ENCODE data around the gene C3. TPM values are rescaled to one million over a fixed set of nuclear protein-coding genes. Genes with fewer than 3 reads are reported as not detected.

Gene C3
- total and polyA plus RNA-seq, 2 of the 13 experiments (the other 11 are each of a cell fraction or from before 2014, with no cell fraction given), result 1,455 to 6,272 TPM

DNA sequence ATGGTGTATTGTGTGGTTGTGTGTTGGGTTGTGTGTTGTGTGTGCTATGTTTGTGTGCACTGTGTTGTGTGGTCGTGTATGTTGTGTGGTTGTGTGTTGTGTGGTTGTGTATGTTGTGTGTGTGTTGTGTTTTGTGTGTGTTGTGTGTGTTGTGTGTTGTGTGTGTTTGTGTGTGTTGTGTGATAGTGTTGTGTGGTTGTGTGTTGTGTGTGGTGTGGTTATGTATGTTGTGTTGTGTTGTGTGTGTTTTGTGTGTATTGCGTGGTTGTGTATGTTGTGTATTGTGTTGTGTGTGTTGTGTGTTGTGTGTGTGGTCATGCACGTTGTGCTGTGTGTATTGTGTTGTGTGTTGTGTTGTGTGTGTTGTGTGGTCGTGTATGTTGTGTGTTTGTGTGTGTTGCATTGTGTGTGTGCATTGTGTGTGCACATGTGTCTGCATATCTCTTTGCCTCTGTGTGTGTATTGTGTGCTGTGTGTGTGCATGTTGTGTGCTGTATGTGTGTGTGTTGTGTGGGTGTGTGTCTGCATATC, 2.9 kb downstream of the C3 start (continued):
- TF ChIP-seq, protein P1, sequence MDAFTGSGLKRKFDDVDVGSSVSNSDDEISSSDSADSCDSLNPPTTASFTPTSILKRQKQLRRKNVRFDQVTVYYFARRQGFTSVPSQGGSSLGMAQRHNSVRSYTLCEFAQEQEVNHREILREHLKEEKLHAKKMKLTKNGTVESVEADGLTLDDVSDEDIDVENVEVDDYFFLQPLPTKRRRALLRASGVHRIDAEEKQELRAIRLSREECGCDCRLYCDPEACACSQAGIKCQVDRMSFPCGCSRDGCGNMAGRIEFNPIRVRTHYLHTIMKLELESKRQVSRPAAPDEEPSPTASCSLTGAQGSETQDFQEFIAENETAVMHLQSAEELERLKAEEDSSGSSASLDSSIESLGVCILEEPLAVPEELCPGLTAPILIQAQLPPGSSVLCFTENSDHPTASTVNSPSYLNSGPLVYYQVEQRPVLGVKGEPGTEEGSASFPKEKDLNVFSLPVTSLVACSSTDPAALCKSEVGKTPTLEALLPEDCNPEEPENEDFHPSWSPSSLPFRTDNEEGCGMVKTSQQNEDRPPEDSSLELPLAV (CRISPR knock-in tag; conservative IDR thresholded peaks at IDR 0.05; ENCODE audit: low read depth), result no peak
- peak; percentile 75 for TF ChIP-seq ZSCAN21 (CRISPR knock-in tag; IDR thresholded peaks at IDR 0.05; ENCODE audit: borderline replicate concordance)
- TF ChIP-seq, protein P2, sequence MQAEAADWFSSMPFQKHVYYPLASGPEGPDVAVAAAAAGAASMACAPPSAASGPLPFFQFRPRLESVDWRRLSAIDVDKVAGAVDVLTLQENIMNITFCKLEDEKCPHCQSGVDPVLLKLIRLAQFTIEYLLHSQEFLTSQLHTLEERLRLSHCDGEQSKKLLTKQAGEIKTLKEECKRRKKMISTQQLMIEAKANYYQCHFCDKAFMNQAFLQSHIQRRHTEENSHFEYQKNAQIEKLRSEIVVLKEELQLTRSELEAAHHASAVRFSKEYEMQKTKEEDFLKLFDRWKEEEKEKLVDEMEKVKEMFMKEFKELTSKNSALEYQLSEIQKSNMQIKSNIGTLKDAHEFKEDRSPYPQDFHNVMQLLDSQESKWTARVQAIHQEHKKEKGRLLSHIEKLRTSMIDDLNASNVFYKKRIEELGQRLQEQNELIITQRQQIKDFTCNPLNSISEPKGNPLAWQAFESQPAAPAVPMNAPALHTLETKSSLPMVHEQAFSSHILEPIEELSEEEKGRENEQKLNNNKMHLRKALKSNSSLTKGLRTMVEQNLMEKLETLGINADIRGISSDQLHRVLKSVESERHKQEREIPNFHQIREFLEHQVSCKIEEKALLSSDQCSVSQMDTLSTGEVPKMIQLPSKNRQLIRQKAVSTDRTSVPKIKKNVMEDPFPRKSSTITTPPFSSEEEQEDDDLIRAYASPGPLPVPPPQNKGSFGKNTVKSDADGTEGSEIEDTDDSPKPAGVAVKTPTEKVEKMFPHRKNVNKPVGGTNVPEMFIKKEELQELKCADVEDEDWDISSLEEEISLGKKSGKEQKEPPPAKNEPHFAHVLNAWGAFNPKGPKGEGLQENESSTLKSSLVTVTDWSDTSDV (CRISPR knock-in tag; IDR thresholded peaks at IDR 0.05), result no peak
- no peak for TF ChIP-seq CENPT (CRISPR knock-in tag; IDR thresholded peaks at IDR 0.05; ENCODE audit: low read depth)
- peak; percentile 34; the same call in 1 of the 2 replicates for TF ChIP-seq NCOR1 (IDR thresholded peaks at IDR 0.05; ENCODE audit: borderline replicate concordance, low read length)
- TF ChIP-seq ZNF24 (IDR thresholded peaks at IDR 0.05), result 0 out of 2 replicates have a peak, but pooled peaks have one; percentile 18
- peak; percentile 65; the same call in 1 of the 2 replicates for TF ChIP-seq ZFP90 (CRISPR knock-in tag; IDR thresholded peaks at IDR 0.05; ENCODE audit: borderline replicate concordance)
- TF ChIP-seq ZNF572 (CRISPR knock-in tag; IDR thresholded peaks at IDR 0.05), result no peak
- TF ChIP-seq ZNF547 (CRISPR knock-in tag; IDR thresholded peaks at IDR 0.05), result no peak
- TF ChIP-seq, protein P3, sequence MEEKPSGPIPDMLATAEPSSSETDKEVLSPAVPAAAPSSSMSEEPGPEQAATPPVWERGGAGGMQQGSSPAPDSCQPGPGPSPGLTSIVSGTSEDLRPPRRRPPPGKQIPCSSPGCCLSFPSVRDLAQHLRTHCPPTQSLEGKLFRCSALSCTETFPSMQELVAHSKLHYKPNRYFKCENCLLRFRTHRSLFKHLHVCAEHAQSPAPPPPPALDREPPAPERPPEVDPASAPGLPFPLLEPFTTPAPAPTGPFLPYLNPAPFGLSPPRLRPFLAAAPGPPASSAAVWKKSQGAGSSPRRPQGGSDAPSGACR (CRISPR knock-in tag; IDR thresholded peaks at IDR 0.05), result 0 out of 2 replicates have a peak, but pooled peaks have one; percentile 4
- peak; percentile 58; the same call in 1 of the 2 replicates for TF ChIP-seq FOXK2 (IDR thresholded peaks at IDR 0.05)
- no peak for TF ChIP-seq FOXC1 (CRISPR knock-in tag; IDR thresholded peaks at IDR 0.05; ENCODE audit: borderline replicate concordance)
- TF ChIP-seq ZNF691 (CRISPR knock-in tag; IDR thresholded peaks at IDR 0.05; ENCODE audit: borderline replicate concordance, low read depth), result no peak
- TF ChIP-seq HNF4A (CRISPR knock-in tag; IDR thresholded peaks at IDR 0.05), result no peak
- peak; percentile 34 for TF ChIP-seq ATF7 (IDR thresholded peaks at IDR 0.05)
- no peak for TF ChIP-seq ATF7 (CRISPR knock-in tag; IDR thresholded peaks at IDR 0.05)
- TF ChIP-seq HIC2 (CRISPR knock-in tag; IDR thresholded peaks at IDR 0.05; ENCODE audit: low read depth), result 0 out of 2 replicates have a peak, but pooled peaks have one; percentile 22
- peak; percentile 26; the same call in 1 of the 2 replicates for TF ChIP-seq FOXA1 (IDR thresholded peaks at IDR 0.05)
- no peak for TF ChIP-seq FOXA1 (CRISPR knock-in tag; IDR thresholded peaks at IDR 0.05)
- TF ChIP-seq ZNF724P (CRISPR knock-in tag; IDR thresholded peaks at IDR 0.05; ENCODE audit: borderline replicate concordance), result 0 out of 2 replicates have a peak, but pooled peaks have one; percentile 34
- TF ChIP-seq ZKSCAN8 (CRISPR knock-in tag; IDR thresholded peaks at IDR 0.05; ENCODE audit: borderline replicate concordance), result no peak
- TF ChIP-seq ATM (IDR thresholded peaks at IDR 0.05; ENCODE audit: borderline replicate concordance), result peak; percentile 87
- 0 out of 2 replicates have a peak, but pooled peaks have one; percentile 13 for TF ChIP-seq MAX (IDR thresholded peaks at IDR 0.05)
